ENCODE measurements around the gene ATP2A1.
"Not testable (repeated sequence)": the region's sequence is repeated elsewhere in the genome, so short reads cannot be mapped to it uniquely, and the experiment has no call there.

Gene ATP2A1

DNA sequence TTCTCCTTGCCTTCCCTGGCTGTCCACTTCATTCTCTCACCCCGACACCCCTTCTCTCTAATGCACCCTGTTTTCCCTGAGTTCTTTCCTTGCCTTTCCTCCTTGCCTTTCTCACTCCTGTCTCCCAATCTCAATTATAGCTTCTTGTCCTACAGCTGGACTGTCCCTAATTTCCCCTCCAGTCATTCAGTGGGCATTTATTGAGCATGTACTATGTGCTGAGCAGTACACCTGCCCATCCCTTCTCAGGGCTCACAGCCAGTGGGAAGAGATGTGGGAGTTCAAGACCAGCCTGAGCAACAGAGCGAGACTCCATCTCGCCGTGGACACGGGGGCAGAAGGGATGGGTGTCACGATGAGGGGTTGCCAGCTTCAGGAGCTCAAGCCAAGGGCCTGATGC is 5.8 kb downstream of the ATP2A1 start:
- peaks cover 31% of the 10 kb centered on the region for H3K27me3 Mint-ChIP-seq
- H3K9me3 Mint-ChIP-seq: peaks cover 0 to 7% of the 10 kb centered on the region in 2 donors
- no peak for DNase-seq
- peaks cover 23% of the 10 kb centered on the region for H3K4me1 Mint-ChIP-seq
- ATAC-seq: no peak
- no peak overlapping the region for H3K27ac Mint-ChIP-seq
- no peak overlapping the region for H3K4me3 Mint-ChIP-seq

DNA sequence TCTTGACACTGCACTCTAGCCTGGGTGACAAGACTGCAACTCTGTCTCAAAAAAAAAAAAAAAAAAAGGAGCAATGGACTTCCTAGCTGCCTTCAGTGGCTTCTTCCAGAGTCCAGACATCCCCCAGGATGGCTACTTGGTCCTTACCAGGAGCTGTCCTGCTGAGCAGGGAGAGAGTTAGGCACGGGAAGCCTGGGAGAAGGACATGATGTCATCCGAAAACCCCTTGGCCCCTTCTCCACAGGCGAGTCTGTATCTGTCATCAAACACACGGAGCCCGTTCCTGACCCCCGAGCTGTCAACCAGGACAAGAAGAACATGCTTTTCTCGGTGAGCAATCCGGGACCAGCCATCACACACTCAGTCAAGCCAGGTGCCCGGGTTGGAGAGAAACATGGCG is 8.7 kb downstream of the ATP2A1 start:
- Mint-ChIP-seq H3K4me3 (no peak overlapping the region), H3K9me3 (no peaks in the 10 kb centered on the region), H3K27ac (peak overlapping the region in 1 of 2 donors; percentile 48), H3K27me3 (peaks cover 17% of the 10 kb centered on the region), H3K4me1 (no peaks in the 10 kb centered on the region)
- DNase-seq: no peak
- ATAC-seq: no peak

DNA sequence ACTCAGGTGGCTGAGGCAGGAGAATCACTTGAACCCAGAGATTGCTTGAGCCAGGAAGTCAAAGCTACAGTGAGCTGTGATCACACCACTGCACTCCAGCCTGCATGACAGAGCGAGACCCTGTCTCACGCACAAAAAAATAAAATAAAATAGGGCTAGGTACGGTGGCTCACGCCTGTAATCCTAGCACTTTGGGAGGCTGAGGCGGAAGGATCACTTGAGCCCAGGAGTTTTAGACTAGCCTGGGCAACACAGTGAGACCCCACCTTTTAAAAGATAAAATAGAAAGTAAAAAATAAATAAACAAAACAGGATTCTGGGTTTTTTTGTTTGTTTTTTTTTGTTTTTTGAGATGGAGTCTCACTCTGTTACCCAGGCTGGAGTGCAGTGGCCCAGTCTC is 12.1 kb downstream of the ATP2A1 start:
- H3K27ac Mint-ChIP-seq, DNase-seq: not testable (repeated sequence)

DNA sequence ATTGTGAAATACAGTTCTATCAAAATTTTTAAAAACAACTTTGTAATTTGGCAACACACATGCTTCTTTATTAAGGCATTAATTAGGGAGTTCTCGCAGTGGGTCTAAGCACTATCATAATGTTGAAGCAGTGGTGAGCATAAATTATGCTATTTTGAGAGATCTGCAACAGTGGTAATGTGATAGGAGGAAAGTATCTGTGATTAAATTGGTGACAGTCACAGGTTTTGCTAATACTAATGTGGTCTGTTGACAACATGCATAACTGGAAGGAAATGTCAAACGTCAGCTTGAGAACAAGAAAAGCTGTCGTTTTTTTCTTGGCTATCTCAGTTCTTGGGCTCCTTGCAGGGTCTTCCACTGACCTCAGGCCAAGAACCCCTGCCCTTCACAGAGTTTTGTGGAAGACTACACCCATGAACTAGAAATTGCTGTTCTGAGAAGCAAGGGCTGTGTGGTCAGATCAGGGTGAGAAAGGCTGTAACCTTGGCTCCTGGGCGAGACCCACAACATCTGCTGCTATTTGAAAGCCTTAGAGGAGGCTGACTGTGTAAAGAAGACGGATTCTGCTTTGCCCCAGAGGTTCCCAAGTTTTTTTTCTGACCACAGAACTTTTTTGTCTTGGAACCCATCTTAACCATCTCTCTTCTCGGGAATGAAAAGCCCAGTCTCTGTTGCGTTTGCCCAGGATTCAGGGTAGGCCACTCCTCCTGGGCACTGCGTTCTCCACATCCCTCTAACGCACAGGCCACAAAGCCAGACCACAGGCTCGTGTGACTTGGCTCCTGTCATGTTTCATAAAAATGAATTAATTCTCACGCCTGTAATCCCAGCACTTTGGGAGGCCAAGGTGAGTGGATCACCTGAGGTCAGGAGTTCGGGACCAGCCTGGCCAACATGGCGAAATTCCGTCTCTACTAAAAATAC is 13.9 kb downstream of the ATP2A1 start:
- H3K9me3 Mint-ChIP-seq: no peaks in the 10 kb centered on the region
- no peaks in the 10 kb centered on the region for H3K27me3 Mint-ChIP-seq
- H3K27ac Mint-ChIP-seq: peak overlapping the region in 1 of 2 donors; percentile 52
- no peak for ATAC-seq
- H3K4me3 Mint-ChIP-seq: no peak overlapping the region
- H3K4me1 Mint-ChIP-seq: no peaks in the 10 kb centered on the region
- no peak for DNase-seq

More for the DNA sequence above, 12.1 kb downstream of the ATP2A1 start:
- not testable (repeated sequence) for ATAC-seq, H3K4me3 Mint-ChIP-seq, H3K9me3 Mint-ChIP-seq, H3K4me1 Mint-ChIP-seq, H3K27me3 Mint-ChIP-seq

DNA sequence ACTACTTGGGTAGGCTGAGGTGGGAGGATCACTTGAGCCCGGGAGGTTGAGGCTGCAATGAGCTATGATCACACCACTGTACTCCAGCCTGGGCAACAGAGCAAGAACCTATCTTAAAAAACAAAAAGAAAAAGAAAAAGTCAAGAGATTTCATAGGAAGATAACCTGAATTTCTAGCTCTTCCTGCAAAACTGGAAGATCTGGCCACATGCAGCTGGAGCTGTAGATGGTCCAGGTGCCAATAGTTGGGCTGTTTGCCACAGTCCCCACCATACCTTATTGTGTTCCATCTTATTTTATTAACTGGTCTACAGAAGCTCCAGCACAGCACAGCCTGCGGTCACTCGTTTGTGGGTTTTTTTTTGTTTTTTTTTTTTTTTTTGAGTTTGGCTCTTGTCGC is 15.0 kb downstream of the ATP2A1 start:
- ATAC-seq (no peak), DNase-seq (no peak)
- H3K27ac Mint-ChIP-seq: peak overlapping the region in 1 of 2 donors; percentile 93
- H3K4me1 Mint-ChIP-seq: no peaks in the 10 kb centered on the region
- no peaks in the 10 kb centered on the region for H3K9me3 Mint-ChIP-seq
- no peak overlapping the region for H3K4me3 Mint-ChIP-seq
- no peaks in the 10 kb centered on the region for H3K27me3 Mint-ChIP-seq

DNA sequence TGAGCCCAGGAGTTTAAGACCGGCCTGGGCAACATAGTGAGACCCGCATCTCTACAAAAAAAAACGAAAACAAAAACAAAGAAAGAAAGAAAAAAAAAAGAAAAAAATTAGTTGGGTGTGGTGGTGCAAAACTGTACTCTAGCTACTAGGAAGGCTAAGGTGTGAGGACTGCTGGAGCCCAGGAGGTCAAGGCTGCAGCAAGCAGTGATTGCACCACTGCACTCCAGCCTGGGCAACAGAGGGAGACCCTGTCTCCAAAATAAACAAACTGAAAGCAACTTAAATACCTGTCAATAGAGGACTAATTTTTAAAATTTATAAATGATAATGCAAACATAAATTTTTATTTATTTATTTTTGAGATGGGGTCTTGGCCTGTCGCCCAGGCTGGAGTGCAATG is 17.3 kb downstream of the ATP2A1 start:
- Mint-ChIP-seq H3K4me1 (no peaks in the 10 kb centered on the region), H3K27me3 (no peaks in the 10 kb centered on the region), H3K9me3 (no peaks in the 10 kb centered on the region), H3K4me3 (no peak overlapping the region), H3K27ac (no peak overlapping the region)
- DNase-seq (no peak), ATAC-seq (no peak)

DNA sequence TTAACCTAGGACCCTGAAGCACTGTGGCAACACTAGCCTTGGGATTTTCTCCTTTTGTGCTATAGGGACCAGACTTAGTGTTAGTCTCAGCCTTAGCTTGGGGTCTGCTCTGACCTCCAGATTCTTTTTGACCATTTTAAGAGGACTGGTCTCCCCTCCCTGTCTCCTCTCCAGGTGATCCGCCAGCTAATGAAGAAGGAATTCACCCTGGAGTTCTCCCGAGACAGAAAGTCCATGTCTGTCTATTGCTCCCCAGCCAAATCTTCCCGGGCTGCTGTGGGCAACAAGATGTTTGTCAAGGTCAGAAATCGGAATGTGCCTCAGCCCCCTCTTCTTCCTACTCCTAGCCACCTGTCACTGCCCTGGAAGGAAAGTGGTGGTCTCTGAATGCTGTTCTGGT is 19.5 kb downstream of the ATP2A1 start:
- H3K27ac Mint-ChIP-seq: no peak overlapping the region
- no peak overlapping the region for H3K4me3 Mint-ChIP-seq
- no peaks in the 10 kb centered on the region for H3K27me3 Mint-ChIP-seq
- ATAC-seq (no peak), DNase-seq (no peak)
- peaks cover 10% of the 10 kb centered on the region for H3K4me1 Mint-ChIP-seq
- H3K9me3 Mint-ChIP-seq: no peaks in the 10 kb centered on the region

DNA sequence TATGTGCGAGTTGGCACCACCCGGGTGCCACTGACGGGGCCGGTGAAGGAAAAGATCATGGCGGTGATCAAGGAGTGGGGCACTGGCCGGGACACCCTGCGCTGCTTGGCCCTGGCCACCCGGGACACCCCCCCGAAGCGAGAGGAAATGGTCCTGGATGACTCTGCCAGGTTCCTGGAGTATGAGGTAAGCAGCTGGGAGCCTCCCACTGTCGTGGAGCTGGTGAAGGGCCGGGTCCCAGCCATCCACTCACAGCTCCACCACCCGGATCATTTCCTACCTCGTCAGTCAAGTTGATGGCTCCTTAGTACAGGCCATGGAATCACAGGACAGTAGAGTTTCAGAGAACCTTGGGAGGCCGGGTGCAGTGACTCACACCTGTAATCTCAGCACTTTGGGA is 20.0 kb downstream of the ATP2A1 start:
- H3K9me3 Mint-ChIP-seq: no peaks in the 10 kb centered on the region
- no peak overlapping the region for H3K27ac Mint-ChIP-seq
- H3K27me3 Mint-ChIP-seq: no peaks in the 10 kb centered on the region
- DNase-seq (no peak), ATAC-seq (no peak)
- peaks cover 14% of the 10 kb centered on the region for H3K4me1 Mint-ChIP-seq
- H3K4me3 Mint-ChIP-seq: no peak overlapping the region

DNA sequence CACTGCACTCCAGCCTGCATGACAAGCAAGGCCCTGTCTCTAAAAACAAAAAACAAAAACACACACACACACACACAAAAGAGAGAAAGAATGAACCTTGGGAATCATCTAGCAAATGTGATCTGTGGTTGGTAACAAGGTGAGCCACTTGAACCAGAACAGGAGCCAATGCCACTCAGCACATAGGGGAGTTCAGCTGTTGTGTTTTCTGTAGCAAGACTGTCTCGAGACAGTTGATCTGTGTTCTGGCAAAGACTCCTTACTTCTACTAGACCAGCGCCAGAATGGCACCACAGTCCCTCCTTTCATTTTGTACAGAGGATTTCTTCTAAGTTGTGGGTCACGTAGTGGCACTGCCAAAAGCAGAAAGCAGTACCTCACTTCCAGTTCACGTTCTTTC is 20.7 kb downstream of the ATP2A1 start:
- Mint-ChIP-seq H3K4me1 (peaks cover 18% of the 10 kb centered on the region), H3K9me3 (no peaks in the 10 kb centered on the region), H3K27me3 (no peaks in the 10 kb centered on the region), H3K27ac (no peak overlapping the region), H3K4me3 (no peak overlapping the region)
- no peak for DNase-seq
- ATAC-seq: no peak

DNA sequence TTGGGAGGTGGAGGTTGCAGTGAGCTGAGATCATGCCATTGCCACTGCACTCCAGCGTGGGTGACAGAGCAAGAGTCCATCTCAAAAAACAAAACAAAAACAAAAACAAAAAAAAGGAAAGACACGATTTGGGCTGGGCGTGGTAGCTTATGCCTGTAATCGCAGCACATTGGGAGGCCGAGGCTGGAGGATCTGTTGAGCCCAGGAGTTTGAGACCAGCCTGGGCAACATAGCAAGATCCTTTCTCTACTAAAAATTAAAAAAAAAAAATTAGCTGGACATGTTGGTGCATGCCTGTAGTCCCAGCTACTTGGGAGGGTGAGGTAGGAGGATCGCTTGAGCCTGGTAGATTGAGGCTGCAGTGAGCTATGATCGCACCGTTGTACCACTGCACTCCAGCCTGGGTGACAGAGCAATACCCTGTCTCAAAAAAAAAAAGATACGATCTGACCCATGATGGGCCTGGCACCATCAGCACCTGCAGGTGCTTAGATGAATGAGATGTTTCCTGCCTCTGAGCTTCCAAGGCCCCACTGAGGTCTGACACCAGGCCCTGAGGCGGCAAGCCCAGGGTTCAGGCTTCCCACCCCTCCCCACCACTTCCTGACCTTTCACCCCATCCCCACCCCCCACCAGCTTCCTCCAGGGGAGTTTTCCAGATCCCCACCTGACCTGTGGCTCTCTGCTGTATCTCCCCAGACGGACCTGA is 21.7 kb downstream of the ATP2A1 start:
- H3K27ac Mint-ChIP-seq: no peak overlapping the region
- no peaks in the 10 kb centered on the region for H3K9me3 Mint-ChIP-seq
- no peaks in the 10 kb centered on the region for H3K27me3 Mint-ChIP-seq
- DNase-seq (no peak), ATAC-seq (no peak)
- H3K4me1 Mint-ChIP-seq: peaks cover 23% of the 10 kb centered on the region
- H3K4me3 Mint-ChIP-seq: no peak overlapping the region

DNA sequence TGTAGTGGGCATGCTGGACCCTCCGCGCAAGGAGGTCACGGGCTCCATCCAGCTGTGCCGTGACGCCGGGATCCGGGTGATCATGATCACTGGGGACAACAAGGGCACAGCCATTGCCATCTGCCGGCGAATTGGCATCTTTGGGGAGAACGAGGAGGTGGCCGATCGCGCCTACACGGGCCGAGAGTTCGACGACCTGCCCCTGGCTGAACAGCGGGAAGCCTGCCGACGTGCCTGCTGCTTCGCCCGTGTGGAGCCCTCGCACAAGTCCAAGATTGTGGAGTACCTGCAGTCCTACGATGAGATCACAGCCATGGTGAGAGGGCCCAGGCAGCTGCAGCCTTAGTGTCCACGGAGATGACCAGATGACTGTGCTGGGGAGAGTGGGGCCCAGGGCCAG is 22.3 kb downstream of the ATP2A1 start:
- Mint-ChIP-seq H3K4me1 (peaks cover 23% of the 10 kb centered on the region), H3K4me3 (no peak overlapping the region), H3K9me3 (no peaks in the 10 kb centered on the region), H3K27me3 (no peaks in the 10 kb centered on the region), H3K27ac (peak overlapping the region in 1 of 2 donors; percentile 50)
- DNase-seq (no peak), ATAC-seq (no peak)

DNA sequence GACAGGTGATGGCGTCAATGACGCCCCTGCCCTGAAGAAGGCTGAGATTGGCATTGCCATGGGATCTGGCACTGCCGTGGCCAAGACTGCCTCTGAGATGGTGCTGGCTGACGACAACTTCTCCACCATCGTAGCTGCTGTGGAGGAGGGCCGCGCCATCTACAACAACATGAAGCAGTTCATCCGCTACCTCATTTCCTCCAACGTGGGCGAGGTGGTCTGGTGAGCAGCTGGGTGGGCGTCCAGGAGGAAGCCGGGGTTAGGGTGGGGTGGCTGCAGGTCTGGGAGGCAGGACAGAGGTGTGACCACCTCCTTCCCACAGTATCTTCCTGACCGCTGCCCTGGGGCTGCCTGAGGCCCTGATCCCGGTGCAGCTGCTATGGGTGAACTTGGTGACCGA is 23.6 kb downstream of the ATP2A1 start:
- Mint-ChIP-seq H3K4me3 (no peak overlapping the region), H3K9me3 (no peaks in the 10 kb centered on the region), H3K4me1 (peaks cover 23% of the 10 kb centered on the region), H3K27ac (no peak overlapping the region), H3K27me3 (no peaks in the 10 kb centered on the region)
- ATAC-seq (no peak), DNase-seq (no peak)

DNA sequence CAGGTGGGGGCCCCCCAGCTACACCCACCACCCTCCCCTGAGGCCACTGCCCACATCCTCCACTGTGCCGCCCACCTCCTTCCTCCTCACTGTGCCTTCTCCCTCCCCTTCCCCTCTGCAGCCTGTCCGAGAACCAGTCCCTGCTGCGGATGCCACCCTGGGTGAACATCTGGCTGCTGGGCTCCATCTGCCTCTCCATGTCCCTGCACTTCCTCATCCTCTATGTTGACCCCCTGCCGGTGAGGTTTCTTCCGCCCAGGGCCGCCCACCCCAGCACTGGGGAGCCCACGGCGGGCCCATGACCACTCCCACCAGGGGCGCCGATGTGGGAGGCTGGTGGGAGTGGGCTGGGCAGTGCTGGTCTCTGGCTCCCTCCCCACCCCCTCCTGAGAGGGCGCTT is 24.6 kb downstream of the ATP2A1 start:
- Mint-ChIP-seq H3K4me3 (no peak overlapping the region), H3K9me3 (no peaks in the 10 kb centered on the region), H3K27ac (peak overlapping the region in 1 of 2 donors; percentile 27), H3K4me1 (peaks cover 23% of the 10 kb centered on the region), H3K27me3 (no peaks in the 10 kb centered on the region)
- DNase-seq: no peak
- peak; percentile 41 for ATAC-seq

DNA sequence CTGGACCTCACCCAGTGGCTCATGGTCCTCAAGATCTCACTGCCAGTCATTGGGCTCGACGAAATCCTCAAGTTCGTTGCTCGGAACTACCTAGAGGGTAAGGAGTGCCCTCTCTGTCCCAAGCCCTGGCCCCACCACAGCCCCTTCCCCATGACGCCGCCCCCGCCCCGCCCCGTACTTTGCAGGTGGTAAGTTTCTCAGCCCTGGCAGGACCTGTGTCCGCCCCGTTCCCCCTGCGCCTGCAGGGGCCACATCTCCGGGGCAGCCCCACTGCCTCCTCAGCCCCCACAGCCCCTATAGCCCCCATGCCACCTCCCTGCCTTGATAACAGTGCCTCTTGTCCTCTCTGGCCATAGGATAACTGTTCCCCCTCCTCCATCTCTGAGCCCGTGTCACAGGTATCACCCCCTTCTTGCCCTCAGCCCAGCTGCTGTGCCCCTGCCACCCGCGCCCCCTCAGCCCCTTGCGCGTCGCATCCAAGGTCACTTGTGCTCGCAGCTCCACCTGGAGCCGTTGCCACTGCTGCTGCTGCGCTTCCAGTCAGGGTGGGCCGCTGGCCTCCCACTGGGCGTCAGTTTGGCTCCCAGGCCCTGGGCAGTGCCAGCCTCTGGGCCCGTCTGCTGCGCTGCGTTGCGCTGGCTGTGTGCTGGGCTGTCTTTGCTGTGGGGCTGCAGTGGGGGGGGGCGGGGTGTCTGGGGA is 25.2 kb downstream of the ATP2A1 start:
- Mint-ChIP-seq H3K9me3 (no peaks in the 10 kb centered on the region), H3K27me3 (no peaks in the 10 kb centered on the region), H3K4me1 (peaks cover 23% of the 10 kb centered on the region), H3K4me3 (no peak overlapping the region), H3K27ac (peak overlapping the region; percentile 57 to 72)
- DNase-seq (no peak), ATAC-seq (peak; percentile 41)

DNA sequence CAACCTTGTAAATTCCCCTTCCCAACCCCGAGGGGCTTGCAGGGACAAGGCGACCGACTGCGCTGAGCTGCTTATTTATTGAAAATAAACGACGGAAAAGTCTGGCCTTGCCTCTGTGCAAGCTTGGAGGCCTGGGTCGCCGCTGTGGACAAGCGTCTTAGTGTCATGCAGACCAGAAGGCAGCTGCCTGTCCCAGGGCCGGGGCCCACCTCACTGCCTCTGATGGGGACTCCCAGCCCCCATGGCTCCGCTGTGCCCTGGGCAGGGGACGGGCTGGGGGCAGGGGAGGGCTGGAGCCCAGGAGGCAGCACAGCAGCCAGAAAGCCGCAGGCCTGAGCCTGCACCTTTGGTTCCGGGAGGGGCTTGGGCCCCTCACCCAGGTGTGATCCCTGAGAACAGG is 26.1 kb downstream of the ATP2A1 start:
- ATAC-seq (peak; percentile 19), DNase-seq (no peak)
- H3K27ac Mint-ChIP-seq: peak overlapping the region in 1 of 2 donors; percentile 55
- peaks cover 23% of the 10 kb centered on the region for H3K4me1 Mint-ChIP-seq
- no peaks in the 10 kb centered on the region for H3K9me3 Mint-ChIP-seq
- no peak overlapping the region for H3K4me3 Mint-ChIP-seq
- no peaks in the 10 kb centered on the region for H3K27me3 Mint-ChIP-seq

DNA sequence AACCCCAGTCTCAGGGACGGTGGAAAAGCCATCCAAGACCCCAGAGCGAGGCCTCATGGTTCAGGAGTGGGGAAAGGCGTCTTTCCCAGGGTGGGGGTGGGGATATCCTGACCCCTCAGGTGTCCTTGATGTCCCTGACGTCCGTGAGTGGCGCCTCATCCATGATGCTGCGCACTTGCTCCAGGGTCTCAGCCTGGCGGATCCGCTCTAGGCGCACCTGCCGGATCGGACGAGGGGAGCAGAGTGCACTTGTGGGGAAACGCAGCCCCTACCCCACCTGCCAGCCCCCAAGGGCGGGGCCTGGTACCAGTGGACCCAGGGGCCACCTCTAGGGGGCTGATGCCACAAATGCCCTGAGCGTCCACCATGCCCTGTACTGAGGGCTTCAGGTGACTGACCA is 26.5 kb downstream of the ATP2A1 start:
- ATAC-seq (no peak), DNase-seq (no peak)
- Mint-ChIP-seq H3K27ac (no peak overlapping the region), H3K4me3 (no peak overlapping the region), H3K27me3 (no peaks in the 10 kb centered on the region), H3K4me1 (peaks cover 23% of the 10 kb centered on the region), H3K9me3 (no peaks in the 10 kb centered on the region)

Data from stimulated activated naive CD8-positive, alpha-beta T cell treated with anti-CD3 and anti-CD28 coated beads, Interleukin-15, amount 100 ng/mL, for 72 hours (primary cell).